IgD-negative memory B cell (primary cell): ENCODE data around the gene LRIT2. TPM values are rescaled to one million over a fixed set of nuclear protein-coding genes. Genes with fewer than 3 reads are reported as not detected.
A peak's percentile ranks its signal among the peaks of the same experiment; 100 is the strongest.

Experiments used
- H3K27ac Mint-ChIP-seq, 3 donors: one replicate each; pipeline ENCODE4 v1.8.0; 2020 to 2022; ENCODE audit warnings: mild to moderate bottlenecking in 3 of 3, mixed read lengths in 3 of 3, moderate library complexity in 1 of 3
- H3K27me3 Mint-ChIP-seq: one replicate; pipeline ENCODE4 v1.8.0; 2021; ENCODE audit warnings: mixed read lengths
- H3K36me3 Mint-ChIP-seq: one replicate; pipeline ENCODE4 v1.8.0; 2020; ENCODE audit warnings: mild to moderate bottlenecking, mixed read lengths
- H3K4me1 Mint-ChIP-seq, 3 donors: one replicate each; pipeline ENCODE4 v1.8.0; 2020 to 2022; ENCODE audit warnings: mixed read lengths in 3 of 3, mild to moderate bottlenecking in 1 of 3
- H3K4me3 Mint-ChIP-seq, 4 donors: one replicate each; pipeline ENCODE4 v1.8.0; 2020 to 2022; ENCODE audit warnings: mild to moderate bottlenecking in 4 of 4, mixed read lengths in 4 of 4, moderate library complexity in 3 of 4
- H3K9me3 Mint-ChIP-seq, 3 donors: one replicate each; pipeline ENCODE4 v1.8.0; 2020 to 2021; ENCODE audit warnings: mixed read lengths in 3 of 3, mild to moderate bottlenecking in 1 of 3
- polyA plus RNA-seq: library from polyadenylated mRNA; unstranded; fragments of 300-500 nt; fragmentation: Illumina TruSeq; gene quantifications from one replicate; pipeline ENCODE4 v1.2.3, GENCODE V29; 2021

Gene LRIT2
- polyA plus RNA-seq, 1 donor from 2014 or later = not detected

GRCh38 chr10:84227810-84228209 is 2.5 kb upstream of the LRIT2 start:
- no peak overlapping the region for H3K4me3 Mint-ChIP-seq

GRCh38 chr10:84226616-84227015 is 1.3 kb upstream of the LRIT2 start:
- H3K36me3 Mint-ChIP-seq = no peaks in the 10 kb centered on the region
- H3K4me1 Mint-ChIP-seq = no peaks in the 10 kb centered on the region
- peaks cover 5% of the 10 kb centered on the region for H3K27me3 Mint-ChIP-seq
- peaks cover 0 to 4% (median 0%) of the 10 kb centered on the region in 3 donors for H3K9me3 Mint-ChIP-seq
- H3K4me3 Mint-ChIP-seq = no peak overlapping the region
- no peak overlapping the region for H3K27ac Mint-ChIP-seq

More at GRCh38 chr10:84227810-84228209, 2.5 kb upstream of the LRIT2 start:
- Mint-ChIP-seq H3K27me3 (peaks cover 7% of the 10 kb centered on the region), H3K36me3 (no peaks in the 10 kb centered on the region), H3K27ac (no peak overlapping the region), H3K4me1 (no peaks in the 10 kb centered on the region), H3K9me3 (peaks cover 0 to 4% (median 0%) of the 10 kb centered on the region in 3 donors)

GRCh38 chr10:84224411-84225028 is 824 bp downstream of the LRIT2 start:
- Mint-ChIP-seq H3K27ac (no peak overlapping the region), H3K4me3 (no peak overlapping the region), H3K4me1 (no peaks in the 10 kb centered on the region), H3K9me3 (peaks cover 2 to 4% (median 2%) of the 10 kb centered on the region in 3 donors), H3K27me3 (peaks cover 4% of the 10 kb centered on the region), H3K36me3 (no peaks in the 10 kb centered on the region)

GRCh38 chr10:84221916-84222315 is 3.4 kb downstream of the LRIT2 start:
- H3K9me3 Mint-ChIP-seq = peaks cover 3 to 6% (median 5%) of the 10 kb centered on the region in 3 donors
- H3K36me3 Mint-ChIP-seq = no peaks in the 10 kb centered on the region
- H3K4me1 Mint-ChIP-seq = no peaks in the 10 kb centered on the region
- H3K4me3 Mint-ChIP-seq = no peak overlapping the region
- peaks cover 3% of the 10 kb centered on the region for H3K27me3 Mint-ChIP-seq
- no peak overlapping the region for H3K27ac Mint-ChIP-seq

GRCh38 chr10:84217746-84218145 is 7.6 kb downstream of the LRIT2 start:
- H3K27ac Mint-ChIP-seq = no peak overlapping the region
- H3K4me3 Mint-ChIP-seq = no peak overlapping the region
- H3K36me3 Mint-ChIP-seq = no peaks in the 10 kb centered on the region
- H3K4me1 Mint-ChIP-seq = no peaks in the 10 kb centered on the region
- peaks cover 3 to 6% (median 5%) of the 10 kb centered on the region in 3 donors for H3K9me3 Mint-ChIP-seq
- H3K27me3 Mint-ChIP-seq = peaks cover 2% of the 10 kb centered on the region

- no peak overlapping the region for H3K27ac Mint-ChIP-seq
- peaks cover 3 to 6% (median 5%) of the 10 kb centered on the region in 3 donors for H3K9me3 Mint-ChIP-seq
- no peaks in the 10 kb centered on the region for H3K36me3 Mint-ChIP-seq
- peaks cover 2% of the 10 kb centered on the region for H3K27me3 Mint-ChIP-seq
- H3K4me1 Mint-ChIP-seq = no peaks in the 10 kb centered on the region
- no peak overlapping the region for H3K4me3 Mint-ChIP-seq
These were observed 8.5 kb downstream of the LRIT2 start for GRCh38 chr10:84216834-84217233.

- Mint-ChIP-seq H3K36me3 (no peaks in the 10 kb centered on the region), H3K27me3 (peaks cover 2% of the 10 kb centered on the region), H3K27ac (peak overlapping the region in 1 of 3 donors; percentile 71), H3K4me1 (no peaks in the 10 kb centered on the region), H3K4me3 (peak overlapping the region in 3 of 4 donors; percentile 2 to 41 (median 33)), H3K9me3 (peaks cover 3 to 6% (median 5%) of the 10 kb centered on the region in 3 donors)
These were observed 10.6 kb downstream of the LRIT2 start for GRCh38 chr10:84214612-84215235.

- Mint-ChIP-seq H3K36me3 (no peaks in the 10 kb centered on the region), H3K4me3 (peak overlapping the region in 3 of 4 donors; percentile 2 to 41 (median 33)), H3K9me3 (peaks cover 0 to under 1% (median 0%) of the 10 kb centered on the region in 3 donors), H3K4me1 (no peaks in the 10 kb centered on the region), H3K27ac (no peak overlapping the region), H3K27me3 (peaks cover 4% of the 10 kb centered on the region)
These were observed 11.2 kb downstream of the LRIT2 start for GRCh38 chr10:84214046-84214572.

GRCh38 chr10:84213076-84213475 is 12.3 kb downstream of the LRIT2 start:
- Mint-ChIP-seq H3K36me3 (no peaks in the 10 kb centered on the region), H3K27me3 (peaks cover 4% of the 10 kb centered on the region), H3K4me3 (no peak overlapping the region), H3K4me1 (no peaks in the 10 kb centered on the region), H3K9me3 (no peaks in the 10 kb centered on the region), H3K27ac (peak overlapping the region in 1 of 3 donors; percentile 59)

GRCh38 chr10:84212014-84212413 is 13.3 kb downstream of the LRIT2 start:
- Mint-ChIP-seq H3K27ac (no peak overlapping the region), H3K4me1 (no peaks in the 10 kb centered on the region), H3K27me3 (peaks cover 4% of the 10 kb centered on the region), H3K4me3 (no peak overlapping the region), H3K9me3 (no peaks in the 10 kb centered on the region), H3K36me3 (no peaks in the 10 kb centered on the region)

- Mint-ChIP-seq H3K4me1 (no peaks in the 10 kb centered on the region), H3K36me3 (no peaks in the 10 kb centered on the region), H3K27ac (peak overlapping the region in 1 of 3 donors; percentile 19), H3K27me3 (peaks cover 4% of the 10 kb centered on the region), H3K4me3 (no peak overlapping the region), H3K9me3 (no peaks in the 10 kb centered on the region)
These were observed 13.8 kb downstream of the LRIT2 start for GRCh38 chr10:84211566-84211965.

GRCh38 chr10:84208023-84208422 is 17.3 kb downstream of the LRIT2 start:
- no peak overlapping the region for H3K27ac Mint-ChIP-seq
- peaks cover 4% of the 10 kb centered on the region for H3K27me3 Mint-ChIP-seq
- H3K9me3 Mint-ChIP-seq = no peaks in the 10 kb centered on the region
- peaks cover 0 to 3% (median 0%) of the 10 kb centered on the region in 3 donors for H3K4me1 Mint-ChIP-seq
- no peak overlapping the region for H3K4me3 Mint-ChIP-seq
- no peaks in the 10 kb centered on the region for H3K36me3 Mint-ChIP-seq

- no peak overlapping the region for H3K4me3 Mint-ChIP-seq
- no peaks in the 10 kb centered on the region for H3K36me3 Mint-ChIP-seq
- H3K9me3 Mint-ChIP-seq = no peaks in the 10 kb centered on the region
- peaks cover 0 to 3% (median 0%) of the 10 kb centered on the region in 3 donors for H3K4me1 Mint-ChIP-seq
- peaks cover 4% of the 10 kb centered on the region for H3K27me3 Mint-ChIP-seq
- H3K27ac Mint-ChIP-seq = no peak overlapping the region
These were observed 19.4 kb downstream of the LRIT2 start for GRCh38 chr10:84205853-84206525.

- no peaks in the 10 kb centered on the region for H3K36me3 Mint-ChIP-seq
- H3K4me1 Mint-ChIP-seq = peaks cover 0 to 3% (median 0%) of the 10 kb centered on the region in 3 donors
- no peak overlapping the region for H3K27ac Mint-ChIP-seq
- no peak overlapping the region for H3K4me3 Mint-ChIP-seq
- no peaks in the 10 kb centered on the region for H3K9me3 Mint-ChIP-seq
- peaks cover 5% of the 10 kb centered on the region for H3K27me3 Mint-ChIP-seq
These were observed 20.1 kb downstream of the LRIT2 start for GRCh38 chr10:84205049-84205852.
